H1 (cell line): Measurements from ENCODE around the gene CPSF4L. TPM values are rescaled to one million over a fixed set of nuclear protein-coding genes. Genes with fewer than 3 reads are reported as not detected.
A peak's percentile ranks its signal among the peaks of the same experiment; 100 is the strongest.

Experiments
- CTCF ChIA-PET: fragments of 300-600 bp; sonication (Branson Sonifier 250); formaldehyde crosslinking; loops from one replicate; lab custom pipeline; 2021; ENCODE audit not compliant: partially characterized antibody; lab: Charles Lee
- POLR2A ChIA-PET: fragments of 300-600 bp; sonication (Branson Sonifier 250); formaldehyde crosslinking; loops from one replicate; lab custom pipeline; 2021; ENCODE audit warnings: inconsistent platforms; ENCODE audit not compliant: partially characterized antibody; lab: Charles Lee
- DNase-seq, 2 experiments: peaks; one replicate each; pipeline versions ENCODE4 v3.0.0 to v3.0.0-alpha.2; 2010 to 2022; ENCODE audit warnings: low spot score in 2 of 2, low read depth in 1 of 2, mixed read lengths in 1 of 2
- FAIRE-seq: peaks from 2 replicates; lab custom pipeline; 2011; peaks lifted over from hg19 to GRCh38; lab: Jason Lieb, UNC
- H2AFZ ChIP-seq: 2 replicates; pipeline ENCODE4 v1.8.1; 2012; ENCODE audit warnings: low read length, inconsistent platforms
- H2AK5ac ChIP-seq: 2 replicates; pipeline ENCODE4 v1.6.1; 2013; ENCODE audit warnings: low read depth, low read length
- H2BK120ac ChIP-seq: replicated peaks from 2 replicates; pipeline ENCODE3; 2013; ENCODE audit warnings: low read depth, low read length, inconsistent platforms
- H2BK12ac ChIP-seq: 2 replicates; pipeline ENCODE4 v1.6.1; 2013; ENCODE audit warnings: low read depth, low read length
- H2BK15ac ChIP-seq: 2 replicates; pipeline ENCODE4 v1.6.1; 2013; ENCODE audit warnings: low read length
- H2BK20ac ChIP-seq: 2 replicates; pipeline ENCODE4 v1.6.1; 2013; ENCODE audit warnings: low read length
- H2BK5ac ChIP-seq: 2 replicates; pipeline ENCODE4 v1.6.1; 2013; ENCODE audit warnings: low read depth, low read length
- H3K14ac ChIP-seq: 2 replicates; pipeline ENCODE4 v1.6.1; 2013; ENCODE audit warnings: inconsistent platforms; ENCODE audit not compliant: insufficient read length
- H3K18ac ChIP-seq: 2 replicates; pipeline ENCODE4 v1.6.1; 2013; ENCODE audit warnings: low read length; ENCODE audit errors: extremely low read depth
- H3K23ac ChIP-seq: 2 replicates; pipeline ENCODE4 v1.6.1; 2013; ENCODE audit warnings: inconsistent platforms; ENCODE audit not compliant: insufficient read length
- H3K23me2 ChIP-seq: 2 replicates; pipeline ENCODE4 v1.6.1; 2013; ENCODE audit warnings: low read depth, low read length
- H3K27ac ChIP-seq: 2 replicates; pipeline ENCODE4 v1.6.1; 2011; ENCODE audit warnings: low read depth, low read length, inconsistent platforms
- H3K27me3 ChIP-seq, 4 experiments: replicated peaks in 1 of 4; 1 replicate in 1 of 4; 2 replicates in 3 of 4; pipeline versions ENCODE4 v1.6.1 to v1.8.1; 2011 to 2013; ENCODE audit warnings: low read length in 3 of 4, mild to moderate bottlenecking in 3 of 4, inconsistent platforms in 2 of 4, mixed read lengths in 2 of 4, moderate library complexity in 1 of 4; ENCODE audit not compliant: control insufficient read depth in 3 of 4, insufficient read depth in 3 of 4; ENCODE audit errors: extremely low read depth in 1 of 4
- H3K36me3 ChIP-seq, 4 experiments: 2 replicates each; pipeline versions ENCODE4 v1.6.1 to v1.8.1; 2011 to 2013; ENCODE audit warnings: mild to moderate bottlenecking in 4 of 4, low read length in 3 of 4, moderate library complexity in 2 of 4, control low read depth in 1 of 4, inconsistent platforms in 1 of 4; ENCODE audit not compliant: insufficient read depth in 4 of 4, control insufficient read depth in 2 of 4
- H3K4ac ChIP-seq: replicated peaks from 2 replicates; pipeline ENCODE3; 2013; ENCODE audit warnings: low read length, low read depth, mixed read lengths, inconsistent platforms; ENCODE audit not compliant: insufficient read length
- H3K4me1 ChIP-seq, 4 experiments: replicated peaks in 1 of 4; 1 replicate in 1 of 4; 2 replicates in 3 of 4; pipeline versions ENCODE4 v1.6.1 to v1.8.1; 2011 to 2013; ENCODE audit warnings: low read length in 3 of 4, inconsistent platforms in 2 of 4, mixed read lengths in 1 of 4; ENCODE audit not compliant: insufficient read depth in 4 of 4, control insufficient read depth in 3 of 4
- H3K4me2 ChIP-seq, 2 experiments: 2 replicates each; pipeline versions ENCODE4 v1.6.1 to v1.8.1; 2011 to 2013; ENCODE audit warnings: low read depth in 2 of 2, low read length in 2 of 2, control low read depth in 1 of 2, inconsistent platforms in 1 of 2, mild to moderate bottlenecking in 1 of 2; ENCODE audit not compliant: insufficient read depth in 1 of 2
- H3K4me3 ChIP-seq, 4 experiments: fragments of 200-600, 300-600 bp in 1 of 4; sonication (generic), shearing (Covaris generic), sonication (Bioruptor Twin) in 1 of 4; 2 replicates each; pipeline versions ENCODE4 v1.5.1 to v1.8.1; 2011 to 2016; ENCODE audit warnings: low read length in 4 of 4, low read depth in 3 of 4, control low read depth in 2 of 4, inconsistent platforms in 2 of 4, mild to moderate bottlenecking in 2 of 4, mixed read lengths in 1 of 4, moderate library complexity in 1 of 4; ENCODE audit not compliant: insufficient read depth in 2 of 4; ENCODE audit errors: extremely low read depth in 1 of 4
- H3K56ac ChIP-seq: replicated peaks from 2 replicates; pipeline ENCODE3; 2013; ENCODE audit warnings: low read depth, mild to moderate bottlenecking, mixed read lengths, low read length, inconsistent platforms; ENCODE audit not compliant: insufficient read length
- H3K79me1 ChIP-seq: 2 replicates; pipeline ENCODE4 v1.6.1; 2013; ENCODE audit warnings: low read depth, low read length, control low read depth
- H3K79me2 ChIP-seq, 2 experiments: 2 replicates each; pipeline versions ENCODE4 v1.6.1 to v1.8.1; 2012 to 2013; ENCODE audit warnings: low read length in 2 of 2, mild to moderate bottlenecking in 2 of 2, inconsistent platforms in 1 of 2; ENCODE audit not compliant: insufficient read depth in 2 of 2, control insufficient read depth in 1 of 2
- H3K9ac ChIP-seq, 4 experiments: replicated peaks in 1 of 4; 1 replicate in 1 of 4; 2 replicates in 3 of 4; pipeline versions ENCODE4 v1.6.1 to v1.8.1; 2011 to 2013; ENCODE audit warnings: low read depth in 3 of 4, low read length in 3 of 4, control low read depth in 2 of 4, mild to moderate bottlenecking in 2 of 4, moderate library complexity in 2 of 4, inconsistent platforms in 1 of 4; ENCODE audit errors: extremely low read depth in 1 of 4
- H3K9me3 ChIP-seq, 2 experiments: 2 replicates each; pipeline versions ENCODE4 v1.6.1 to v1.8.1; 2012 to 2013; ENCODE audit warnings: mild to moderate bottlenecking in 2 of 2, moderate library complexity in 2 of 2, control low read depth in 1 of 2, inconsistent platforms in 1 of 2, low read depth in 1 of 2, low read length in 1 of 2, mixed read lengths in 1 of 2; ENCODE audit not compliant: insufficient read depth in 2 of 2
- H4K20me1 ChIP-seq, 2 experiments: replicated peaks in 1 of 2; 2 replicates each; pipeline versions ENCODE3 to v1.8.1; 2011 to 2013; ENCODE audit warnings: inconsistent platforms in 2 of 2, low read length in 2 of 2, mild to moderate bottlenecking in 1 of 2; ENCODE audit not compliant: insufficient read depth in 2 of 2, control insufficient read depth in 1 of 2
- H4K5ac ChIP-seq: 2 replicates; pipeline ENCODE4 v1.6.1; 2013; ENCODE audit warnings: low read length, low read depth, mixed read lengths, inconsistent platforms; ENCODE audit not compliant: insufficient read length
- H4K8ac ChIP-seq: 2 replicates; pipeline ENCODE4 v1.8.0; 2013; ENCODE audit warnings: mild to moderate bottlenecking, moderate library complexity, low read length, inconsistent platforms; ENCODE audit not compliant: insufficient read depth; ENCODE audit errors: extremely low read depth
- H4K91ac ChIP-seq: replicated peaks from 2 replicates; pipeline ENCODE3; 2013; ENCODE audit warnings: low read length, mixed read lengths, inconsistent platforms; ENCODE audit not compliant: insufficient read length
- CHD1 ChIP-seq: IDR thresholded peaks from 2 replicates; pipeline ENCODE4 v1.6.1; 2012; ENCODE audit warnings: low read depth, low read length, improper control_type of control experiment
- GTF2F1 ChIP-seq: IDR thresholded peaks from 2 replicates; pipeline ENCODE4 v1.6.1; 2012; ENCODE audit warnings: low read depth, low read length, improper control_type of control experiment, borderline replicate concordance
- KDM1A ChIP-seq: fragments of 200-600, 300-600 bp; sonication (generic); IDR thresholded peaks from 2 replicates; pipeline ENCODE4 v1.7.1; 2016; ENCODE audit warnings: mild to moderate bottlenecking, low read length, borderline replicate concordance
- MAFK ChIP-seq: IDR thresholded peaks from 2 replicates; pipeline ENCODE4 v1.6.1; 2012; ENCODE audit warnings: low read depth, mild to moderate bottlenecking, improper control_type of control experiment, low read length
- SIRT6 ChIP-seq: IDR thresholded peaks from one replicate; pipeline ENCODE4 v1.7.1; 2012; ENCODE audit warnings: low read length, inconsistent platforms
- SIX5 ChIP-seq: IDR thresholded peaks from 2 replicates; pipeline ENCODE4 v1.6.1; 2011; ENCODE audit warnings: mild to moderate bottlenecking, low read depth, low read length
- TAF7 ChIP-seq: optimal IDR thresholded peaks from 2 replicates; pipeline ENCODE3; 2011; ENCODE audit warnings: low read depth, mild to moderate bottlenecking, inconsistent platforms, low read length, moderate library complexity, borderline replicate concordance
- WGBS, 2 experiments: shearing (Covaris generic) in 1 of 2; methylation state at CpG; one replicate each; pipeline versions ENCODE4 v1.1.6 to v1.1.7; 2013 to 2015; ENCODE audit warnings: low lambda C conversion rate in 2 of 2, mixed read lengths in 2 of 2, inconsistent platforms in 1 of 2, low coverage in 1 of 2, missing lambda C conversion rate in 1 of 2; ENCODE audit not compliant: insufficient replicate concordance in 2 of 2, insufficient coverage in 1 of 2, insufficient read length in 1 of 2; ENCODE audit errors: extremely low coverage in 1 of 2, missing lambda C conversion rate in 1 of 2; 5-methylcytosine and 5-hydroxymethylcytosine counted together
- polyA plus RNA-seq, 7 experiments: library from polyadenylated mRNA; depleted of rRNA in 3 of 7; stranded (reverse) in 5 of 7; unstranded in 2 of 7; fragments of >200 nt in 5 of 7; fragments of 200-250 nt in 2 of 7; gene quantifications; 1 replicate in 5 of 7; 2 replicates in 1 of 7; 4 replicates in 1 of 7; pipeline versions ENCODE4 v1.2.1 to v1.2.3, GENCODE V29; 2011 to 2013; ENCODE audit warnings: missing spikeins in 2 of 7, mixed read lengths in 2 of 7
- total RNA-seq: library from RNA; stranded (reverse); fragmentation: NEBNext Ultra II Directional; extraction: Animal tissue kit (Norgen Biotek cat#: 25700); gene quantifications from 2 replicates; pipeline ENCODE4 v1.2.1, GENCODE V29; 2021
- TF ChIP-seq, protein P1 (sequence below): IDR thresholded peaks from 2 replicates; pipeline ENCODE4 v1.6.1; 2011; ENCODE audit warnings: low read length, improper control_type of control experiment

The CPSF4L gene
- total and polyA plus RNA-seq, 2 of the 8 experiments (the other 6 are each of a cell fraction or from before 2014, with no cell fraction given): not detected

DNA sequence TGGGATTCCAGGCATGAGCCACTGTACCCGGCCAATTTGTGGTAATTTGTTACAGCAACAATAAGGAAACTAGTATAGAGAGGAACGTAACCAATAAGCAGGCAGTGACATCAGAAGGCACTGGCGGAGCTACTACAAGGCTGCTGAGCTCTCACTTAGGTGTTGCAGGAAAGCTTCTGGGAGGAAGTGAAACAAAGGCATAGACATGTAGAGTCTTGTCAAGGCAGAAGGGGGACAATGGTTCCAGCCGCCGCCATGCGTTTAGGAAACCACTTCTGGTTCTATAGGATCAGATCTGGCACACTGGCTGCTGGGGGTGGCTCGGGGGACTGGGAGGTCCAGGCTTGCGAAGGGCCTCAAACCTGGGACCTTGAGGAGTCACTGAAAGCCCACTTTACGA lies 9.4 kb upstream of the CPSF4L start:
- no peak for FAIRE-seq
- TF ChIP-seq, protein P1, sequence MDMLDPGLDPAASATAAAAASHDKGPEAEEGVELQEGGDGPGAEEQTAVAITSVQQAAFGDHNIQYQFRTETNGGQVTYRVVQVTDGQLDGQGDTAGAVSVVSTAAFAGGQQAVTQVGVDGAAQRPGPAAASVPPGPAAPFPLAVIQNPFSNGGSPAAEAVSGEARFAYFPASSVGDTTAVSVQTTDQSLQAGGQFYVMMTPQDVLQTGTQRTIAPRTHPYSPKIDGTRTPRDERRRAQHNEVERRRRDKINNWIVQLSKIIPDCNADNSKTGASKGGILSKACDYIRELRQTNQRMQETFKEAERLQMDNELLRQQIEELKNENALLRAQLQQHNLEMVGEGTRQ: no peak
- TF ChIP-seq CHD1: no peak
- TF ChIP-seq SIX5: no peak
- TF ChIP-seq MAFK: no peak
- no peak for TF ChIP-seq KDM1A
- TF ChIP-seq SIRT6: no peak
- no peak for TF ChIP-seq TAF7
- TF ChIP-seq GTF2F1: no peak
- POLR2A ChIA-PET: no interaction called here

More for the DNA sequence above, 9.4 kb upstream of the CPSF4L start:
- Histone ChIP-seq H3K23me2 (peaks cover 5% of the 10 kb centered on the region; the same call in 1 of the 2 replicates), H3K4me3 (no peak overlapping the region), H3K4me2 (no peak overlapping the region), H3K79me1 (no peaks in the 10 kb centered on the region), H3K27ac (no peak overlapping the region), H2AK5ac (no peak overlapping the region), H3K14ac (no peak overlapping the region), H4K20me1 (no peaks in the 10 kb centered on the region), H4K91ac (no peak overlapping the region), H3K27me3 (no peaks in the 10 kb centered on the region), H2BK5ac (no peak overlapping the region), H3K9ac (no peak overlapping the region), H4K8ac (no peak overlapping the region), H3K18ac (no peak overlapping the region), H2BK120ac (no peak overlapping the region), H3K9me3 (peaks cover 0 to 3% of the 10 kb centered on the region in 2 experiments; a peak in 1 of 4 replicates), H3K4ac (no peak overlapping the region), H2BK15ac (no peak overlapping the region), H3K23ac (no peak overlapping the region), H2AFZ (peak overlapping the region; percentile 30; the same call in 1 of the 2 replicates), H3K36me3 (no peaks in the 10 kb centered on the region), H3K4me1 (no peaks in the 10 kb centered on the region), H2BK12ac (no peak overlapping the region), H3K79me2 (no peaks in the 10 kb centered on the region), H2BK20ac (no peak overlapping the region), H4K5ac (no peak overlapping the region), H3K56ac (no peak overlapping the region)
- no peak for DNase-seq
- WGBS, 2 experiments: 83% methylated on average over 9 of the region's 9 CpGs; no CpG with 5 or more reads in 1 of the 2 experiments
- CTCF ChIA-PET: interaction anchor here (0.8 to 2.2 kb wide), 6 partner anchors 15 to 93 kb away, joined by 3 to 5 read pairs (median 4); partner anchors contain the start of gene CDC42EP4
